Endodermal cell (in vitro differentiated cells): ENCODE measurements around the gene CMC2. TPM values are rescaled to one million over a fixed set of nuclear protein-coding genes. Genes with fewer than 3 reads are reported as not detected.

ENCODE experiments used
- DNase-seq: peaks from one replicate; pipeline ENCODE4 v3.0.0-alpha.2; 2017
- H3K27ac ChIP-seq: 2 replicates; pipeline ENCODE4 v1.5.1; 2013; ENCODE audit warnings: mild to moderate bottlenecking, low read depth, low read length, moderate library complexity
- H3K27me3 ChIP-seq: 2 replicates; pipeline ENCODE4 v1.6.1; 2013; ENCODE audit warnings: mild to moderate bottlenecking, low read length, moderate library complexity; ENCODE audit not compliant: insufficient read depth, control insufficient read depth, poor library complexity, severe bottlenecking
- H3K36me3 ChIP-seq: 2 replicates; pipeline ENCODE4 v1.7.0; 2013; ENCODE audit warnings: mild to moderate bottlenecking, low read length, moderate library complexity; ENCODE audit not compliant: control insufficient read depth, insufficient read depth
- H3K4me1 ChIP-seq: one replicate; pipeline ENCODE4 v1.7.0; 2013; ENCODE audit warnings: low read length; ENCODE audit not compliant: control insufficient read depth, insufficient read depth
- H3K4me3 ChIP-seq: 2 replicates; pipeline ENCODE4 v1.5.1; 2013; ENCODE audit warnings: mild to moderate bottlenecking, low read length, moderate library complexity
- H3K9ac ChIP-seq: 2 replicates; pipeline ENCODE4 v1.6.1; 2013; ENCODE audit warnings: mild to moderate bottlenecking, low read length, moderate library complexity; ENCODE audit not compliant: poor library complexity, severe bottlenecking; ENCODE audit errors: extremely low read depth
- H3K9me3 ChIP-seq: 2 replicates; pipeline ENCODE4 v1.6.1; 2013; ENCODE audit warnings: mild to moderate bottlenecking, low read length, moderate library complexity; ENCODE audit not compliant: control insufficient read depth
- H3K27ac Mint-ChIP-seq: 2 replicates; pipeline ENCODE4 v1.8.0; 2020; ENCODE audit warnings: mixed read lengths
- H3K27me3 Mint-ChIP-seq: 2 replicates; pipeline ENCODE4 v1.8.0; 2021; ENCODE audit warnings: mild to moderate bottlenecking, mixed read lengths; ENCODE audit not compliant: insufficient read depth
- H3K36me3 Mint-ChIP-seq: 2 replicates; pipeline ENCODE4 v1.8.0; 2020; ENCODE audit warnings: low read depth, mixed read lengths
- H3K4me1 Mint-ChIP-seq: 2 replicates; pipeline ENCODE4 v1.8.0; 2020; ENCODE audit warnings: mixed read lengths
- H3K4me3 Mint-ChIP-seq: 2 replicates; pipeline ENCODE4 v1.8.0; 2020; ENCODE audit warnings: mild to moderate bottlenecking, moderate library complexity, mixed read lengths
- H3K9me3 Mint-ChIP-seq: 2 replicates; pipeline ENCODE4 v1.8.0; 2020; ENCODE audit warnings: mild to moderate bottlenecking, mixed read lengths
- CTCF ChIP-seq: fragments of 200-600 bp; sonication (generic); conservative IDR thresholded peaks from 2 replicates; pipeline ENCODE4 v1.5.0; 2021; ENCODE audit warnings: antibody characterized with exemption, mild to moderate bottlenecking
- WGBS, 2 experiments: methylation state at CpG; one replicate each; pipeline versions ENCODE4 v1.1.5 to v1.1.7; 2013; ENCODE audit warnings: missing lambda C conversion rate in 2 of 2, mixed read lengths in 1 of 2; ENCODE audit not compliant: insufficient coverage in 1 of 2, insufficient read length in 1 of 2; 5-methylcytosine and 5-hydroxymethylcytosine counted together
- total RNA-seq, 2 donors: library from RNA; stranded (reverse); fragmentation: NEBNext Ultra II Directional in 1 of 2; extraction: Animal tissue kit (Norgen Biotek cat#: 25700) in 1 of 2; gene quantifications; 2 replicates in 1 of 2; 3 replicates in 1 of 2; pipeline ENCODE4 v1.2.1, GENCODE V29; 2021

Gene CMC2
- total RNA-seq, 2 donors from 2014 or later: 73.8 to 103 TPM

- no peak overlapping the region for H3K4me3 Mint-ChIP-seq
- H3K9ac ChIP-seq: no peak overlapping the region
- H3K27ac Mint-ChIP-seq: no peak overlapping the region
- WGBS, 2 experiments: 95 to 100% methylated on average over 3 to 4 of the region's 4 CpGs
- no peaks in the 10 kb centered on the region for H3K36me3 Mint-ChIP-seq
- H3K4me1 ChIP-seq: no peaks in the 10 kb centered on the region
- H3K27me3 Mint-ChIP-seq: peaks cover 24% of the 10 kb centered on the region
- no peak for TF ChIP-seq CTCF
- no peak for DNase-seq
- H3K4me1 Mint-ChIP-seq: peaks cover 10% of the 10 kb centered on the region
- no peak overlapping the region for H3K4me3 ChIP-seq
- H3K36me3 ChIP-seq: no peaks in the 10 kb centered on the region
- no peaks in the 10 kb centered on the region for H3K9me3 ChIP-seq
- no peaks in the 10 kb centered on the region for H3K27me3 ChIP-seq
- no peaks in the 10 kb centered on the region for H3K9me3 Mint-ChIP-seq
- H3K27ac ChIP-seq: no peak overlapping the region
These were observed 83.3 kb downstream of the CMC2 start for GRCh38 chr16:80923356-80923755.

Other genes starting within 250 kb of the CMC2 start
- 10 to 100 TPM in 1 of 2 donors, 1 to 10 TPM in 1; 9.9 to 12.8 TPM for gene CDYL2, start 202.3 kb downstream of the CMC2 start, total RNA-seq
- 10 to 100 TPM; 45.1 to 52.8 TPM for gene CENPN, start 329 bp upstream of the CMC2 start, total RNA-seq
- gene ATMIN, start 29.0 kb upstream of the CMC2 start, total RNA-seq: 10 to 100 TPM; 45.7 to 53.6 TPM
- 1 to 10 TPM; 2.9 to 3.9 TPM for gene C16orf46, start 70.4 kb upstream of the CMC2 start, total RNA-seq
- gene GCSH, start 89.5 kb upstream of the CMC2 start, total RNA-seq: 100 to 1,000 TPM; 109 to 118 TPM
- under 1 TPM; 0.42 to 0.62 TPM for gene BCO1, start 231.8 kb upstream of the CMC2 start, total RNA-seq